Measurements from ENCODE around the gene CDK14. TPM values are rescaled to one million over a fixed set of nuclear protein-coding genes. Genes with fewer than 3 reads are reported as not detected.

Gene CDK14
- total RNA-seq, 4 donors from 2014 or later = 3.5 to 5.1 (median 3.9) TPM

GRCh38 chr7:90595342-90595800, 750 bp upstream of the CDK14 start:
- WGBS = 12% methylated on average over 8 of the region's 10 CpGs
- H3K27me3 ChIP-seq = peaks cover 8% of the 10 kb centered on the region
- H3K4me3 ChIP-seq = peak overlapping the region; percentile 81
- no peak for DNase-seq (ENCODE audit: low spot score in 2 of 2)
- no peaks in the 10 kb centered on the region for H3K9me3 ChIP-seq
- H3K4me1 ChIP-seq = peaks cover 27% of the 10 kb centered on the region
- H3K36me3 ChIP-seq = no peaks in the 10 kb centered on the region
- peak overlapping the region; percentile 80 for H3K27ac ChIP-seq
- TF ChIP-seq POLR2AphosphoS5 (IDR thresholded peaks at IDR 0.05) (no peak), EP300 (IDR thresholded peaks at IDR 0.05) (no peak), CTCF (IDR thresholded peaks at IDR 0.05) (no peak), POLR2A (IDR thresholded peaks at IDR 0.05) (no peak)

- Histone ChIP-seq H3K9me3 (no peaks in the 10 kb centered on the region), H3K4me1 (peaks cover 27% of the 10 kb centered on the region), H3K27me3 (peaks cover 8% of the 10 kb centered on the region), H3K27ac (peak overlapping the region; percentile 80), H3K36me3 (no peaks in the 10 kb centered on the region), H3K4me3 (peak overlapping the region; percentile 81)
- TF ChIP-seq CTCF (IDR thresholded peaks at IDR 0.05) = no peak
- TF ChIP-seq EP300 (IDR thresholded peaks at IDR 0.05) = no peak
- no peak for TF ChIP-seq POLR2AphosphoS5 (IDR thresholded peaks at IDR 0.05)
- 1% methylated on average over 44 of the region's 47 CpGs for WGBS
- DNase-seq (ENCODE audit: low spot score in 2 of 2) = no peak
Measured at GRCh38 chr7:90596671-90597562, 796 bp downstream of the CDK14 start.

- DNase-seq (ENCODE audit: low spot score in 2 of 2) = no peak
- 42% methylated on average over 10 of the region's 10 CpGs for WGBS
- TF ChIP-seq POLR2AphosphoS5 (IDR thresholded peaks at IDR 0.05) (no peak), CTCF (IDR thresholded peaks at IDR 0.05) (no peak), EP300 (IDR thresholded peaks at IDR 0.05) (no peak), POLR2A (IDR thresholded peaks at IDR 0.05) (no peak)
- no peaks in the 10 kb centered on the region for H3K9me3 ChIP-seq
- peaks cover 27% of the 10 kb centered on the region for H3K4me1 ChIP-seq
- H3K27ac ChIP-seq = no peak overlapping the region
- no peaks in the 10 kb centered on the region for H3K36me3 ChIP-seq
- peaks cover 8% of the 10 kb centered on the region for H3K27me3 ChIP-seq
- peak overlapping the region; percentile 81 for H3K4me3 ChIP-seq
Measured at GRCh38 chr7:90597563-90598253, 1.6 kb downstream of the CDK14 start.

GRCh38 chr7:90599038-90599437, 2.9 kb downstream of the CDK14 start:
- peaks cover 27% of the 10 kb centered on the region for H3K4me1 ChIP-seq
- 74% methylated on average over 4 of the region's 4 CpGs for WGBS
- DNase-seq (ENCODE audit: low spot score in 2 of 2) = no peak
- H3K9me3 ChIP-seq = no peaks in the 10 kb centered on the region
- peaks cover 8% of the 10 kb centered on the region for H3K27me3 ChIP-seq
- H3K27ac ChIP-seq = no peak overlapping the region
- no peak for TF ChIP-seq POLR2AphosphoS5 (IDR thresholded peaks at IDR 0.05)
- TF ChIP-seq CTCF (IDR thresholded peaks at IDR 0.05) = no peak
- TF ChIP-seq POLR2A (IDR thresholded peaks at IDR 0.05) = no peak
- no peak for TF ChIP-seq EP300 (IDR thresholded peaks at IDR 0.05)
- no peak overlapping the region for H3K4me3 ChIP-seq
- no peaks in the 10 kb centered on the region for H3K36me3 ChIP-seq
